Measurements from ENCODE around the gene SOX6. TPM values are rescaled to one million over a fixed set of nuclear protein-coding genes. Genes with fewer than 3 reads are reported as not detected.

The SOX6 gene
- polyA plus RNA-seq, 1 donor from 2014 or later = 2.2 TPM

- Histone ChIP-seq H3K4me2 (ENCODE audit: low read length) (no peak overlapping the region), H3K9me3 (ENCODE audit: low read length) (no peaks in the 10 kb centered on the region), H4K20me1 (ENCODE audit: insufficient read depth) (no peaks in the 10 kb centered on the region), H3K9me2 (ENCODE audit: insufficient read depth, low read length) (no peaks in the 10 kb centered on the region), H3K4me3 (ENCODE audit: low read length) (no peak overlapping the region), H3K9ac (ENCODE audit: low read length) (no peak overlapping the region), H3K27ac (ENCODE audit: low read length) (no peak overlapping the region), H3K36me3 (ENCODE audit: insufficient read depth, low read length) (no peaks in the 10 kb centered on the region), H3K27me3 (ENCODE audit: insufficient read depth, low read depth, low read length) (no peaks in the 10 kb centered on the region), H3F3A (ENCODE audit: insufficient read depth, low read length, poor library complexity, severe bottlenecking) (no peaks in the 10 kb centered on the region), H2AFZ (ENCODE audit: low read depth, low read length) (no peak overlapping the region), H3K79me2 (replicated peaks; ENCODE audit: insufficient read depth, low read length) (no peaks in the 10 kb centered on the region)
- TF ChIP-seq MXI1 (conservative IDR thresholded peaks at IDR 0.05; ENCODE audit: poor library complexity, severe bottlenecking) = no peak
- TF ChIP-seq EP300 (conservative IDR thresholded peaks at IDR 0.05; ENCODE audit: poor library complexity, severe bottlenecking) = no peak
- no peak for TF ChIP-seq TAF1 (IDR thresholded peaks at IDR 0.05; ENCODE audit: low read depth)
- TF ChIP-seq SMC3 (conservative IDR thresholded peaks at IDR 0.05; ENCODE audit: poor library complexity) = no peak
- no peak for TF ChIP-seq CTCF (IDR thresholded peaks at IDR 0.05; ENCODE audit: poor library complexity, severe bottlenecking)
- TF ChIP-seq RAD21 (conservative IDR thresholded peaks at IDR 0.05) = no peak
- no peak for TF ChIP-seq REST (IDR thresholded peaks at IDR 0.05; ENCODE audit: borderline replicate concordance)
- no peak for TF ChIP-seq EZH2 (IDR thresholded peaks at IDR 0.05; ENCODE audit: borderline replicate concordance, insufficient read depth, low read length, poor library complexity, severe bottlenecking)
Measured at GRCh38 chr11:16336721-16337120, 19.6 kb downstream of the SOX6 start.

DNA sequence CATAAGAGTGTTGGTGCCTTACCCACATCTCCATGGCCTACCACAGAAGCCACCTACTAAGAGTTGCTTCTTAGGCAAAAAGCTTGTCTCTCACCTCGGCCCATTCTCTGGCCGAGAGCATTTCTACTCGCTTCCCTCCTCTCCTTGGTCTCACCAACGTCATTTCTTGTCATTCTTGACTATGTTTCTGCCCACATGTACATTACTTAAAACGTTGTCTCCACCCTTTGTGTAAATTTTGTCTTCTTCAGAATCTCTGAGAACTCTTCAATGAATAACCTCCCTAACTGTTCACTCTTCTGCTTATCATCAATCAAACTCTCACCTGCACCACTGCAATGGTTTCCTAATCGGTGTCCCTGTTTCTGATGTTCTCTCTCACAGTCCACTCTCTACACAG is 20.1 kb downstream of the SOX6 start:
- Histone ChIP-seq H4K20me1 (ENCODE audit: insufficient read depth) (no peaks in the 10 kb centered on the region), H3K9ac (ENCODE audit: low read length) (no peak overlapping the region), H3F3A (ENCODE audit: insufficient read depth, low read length, poor library complexity, severe bottlenecking) (no peaks in the 10 kb centered on the region), H2AFZ (ENCODE audit: low read depth, low read length) (no peak overlapping the region), H3K4me2 (ENCODE audit: low read length) (no peak overlapping the region), H3K79me2 (replicated peaks; ENCODE audit: insufficient read depth, low read length) (no peaks in the 10 kb centered on the region), H3K4me3 (ENCODE audit: low read length) (no peak overlapping the region), H3K9me2 (ENCODE audit: insufficient read depth, low read length) (no peaks in the 10 kb centered on the region), H3K27ac (ENCODE audit: low read length) (no peak overlapping the region), H3K36me3 (ENCODE audit: insufficient read depth, low read length) (no peaks in the 10 kb centered on the region), H3K27me3 (ENCODE audit: insufficient read depth, low read depth, low read length) (no peaks in the 10 kb centered on the region), H3K9me3 (ENCODE audit: low read length) (no peaks in the 10 kb centered on the region)
- TF ChIP-seq TAF1 (IDR thresholded peaks at IDR 0.05; ENCODE audit: low read depth) (no peak), EZH2 (IDR thresholded peaks at IDR 0.05; ENCODE audit: borderline replicate concordance, insufficient read depth, low read length, poor library complexity, severe bottlenecking) (no peak), RAD21 (conservative IDR thresholded peaks at IDR 0.05) (no peak), EP300 (conservative IDR thresholded peaks at IDR 0.05; ENCODE audit: poor library complexity, severe bottlenecking) (no peak)
